ENCODE results near the gene LRFN4.

LRFN4 gene

DNA sequence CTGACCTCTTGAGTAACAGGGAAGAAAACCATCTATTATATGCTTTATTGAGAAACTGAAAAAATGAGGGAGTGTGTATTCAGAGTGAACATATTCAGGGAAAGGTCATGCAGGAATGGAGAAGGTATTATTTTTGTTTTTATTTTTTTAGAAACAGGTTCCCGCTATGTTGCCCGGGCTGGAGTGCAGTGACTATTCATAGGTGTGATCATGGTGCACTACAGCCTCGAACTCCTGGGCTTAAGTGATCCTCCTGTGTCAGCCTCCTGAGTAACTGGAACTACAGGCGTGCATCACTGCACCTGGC lies 22.4 kb upstream of the LRFN4 start:
- Histone ChIP-seq H2AFZ (no peak overlapping the region), H3K4me1 (peaks cover 3% of the 10 kb centered on the region), H3K36me3 (ENCODE audit: control insufficient read depth, insufficient read depth, low read length) (no peaks in the 10 kb centered on the region), H3K4me3 (ENCODE audit: low read depth, low read length) (peak overlapping the region; percentile 20), H3K27ac (peak overlapping the region; percentile 53), H3K9ac (no peak overlapping the region), H3K4me2 (ENCODE audit: low read length) (no peak overlapping the region), H3K27me3 (ENCODE audit: control insufficient read depth, insufficient read depth, low read length) (no peaks in the 10 kb centered on the region), H3K79me2 (no peaks in the 10 kb centered on the region), H3K9me3 (ENCODE audit: control insufficient read depth, low read length) (no peaks in the 10 kb centered on the region)
- TF ChIP-seq, protein P1, sequence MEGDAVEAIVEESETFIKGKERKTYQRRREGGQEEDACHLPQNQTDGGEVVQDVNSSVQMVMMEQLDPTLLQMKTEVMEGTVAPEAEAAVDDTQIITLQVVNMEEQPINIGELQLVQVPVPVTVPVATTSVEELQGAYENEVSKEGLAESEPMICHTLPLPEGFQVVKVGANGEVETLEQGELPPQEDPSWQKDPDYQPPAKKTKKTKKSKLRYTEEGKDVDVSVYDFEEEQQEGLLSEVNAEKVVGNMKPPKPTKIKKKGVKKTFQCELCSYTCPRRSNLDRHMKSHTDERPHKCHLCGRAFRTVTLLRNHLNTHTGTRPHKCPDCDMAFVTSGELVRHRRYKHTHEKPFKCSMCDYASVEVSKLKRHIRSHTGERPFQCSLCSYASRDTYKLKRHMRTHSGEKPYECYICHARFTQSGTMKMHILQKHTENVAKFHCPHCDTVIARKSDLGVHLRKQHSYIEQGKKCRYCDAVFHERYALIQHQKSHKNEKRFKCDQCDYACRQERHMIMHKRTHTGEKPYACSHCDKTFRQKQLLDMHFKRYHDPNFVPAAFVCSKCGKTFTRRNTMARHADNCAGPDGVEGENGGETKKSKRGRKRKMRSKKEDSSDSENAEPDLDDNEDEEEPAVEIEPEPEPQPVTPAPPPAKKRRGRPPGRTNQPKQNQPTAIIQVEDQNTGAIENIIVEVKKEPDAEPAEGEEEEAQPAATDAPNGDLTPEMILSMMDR (IDR thresholded peaks at IDR 0.05): no peak

DNA sequence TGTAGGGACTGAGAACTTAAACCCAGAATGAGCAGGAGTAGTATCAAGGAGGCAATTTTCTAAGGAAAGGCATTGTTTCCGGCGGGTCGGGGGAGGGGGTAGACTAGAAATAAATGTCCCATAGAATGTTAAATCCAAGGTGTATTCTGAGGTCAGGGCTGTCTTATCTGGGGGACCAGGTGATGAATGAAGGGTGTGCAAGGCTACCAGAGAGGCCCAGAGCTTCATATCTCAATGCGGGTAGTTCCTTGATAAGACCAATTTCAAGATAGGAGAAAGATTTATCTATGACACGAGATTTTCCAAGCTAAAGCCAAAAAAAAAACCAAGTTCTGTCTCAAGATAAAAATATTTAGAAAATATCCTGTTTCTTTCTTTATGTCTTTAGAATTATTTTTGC lies 21.9 kb upstream of the LRFN4 start:
- H3K79me2 ChIP-seq: no peaks in the 10 kb centered on the region
- H3K27me3 ChIP-seq (ENCODE audit: control insufficient read depth, insufficient read depth, low read length): no peaks in the 10 kb centered on the region
- peak overlapping the region; percentile 53 for H3K27ac ChIP-seq
- H3K4me2 ChIP-seq (ENCODE audit: low read length): no peak overlapping the region
- no peak overlapping the region for H3K9ac ChIP-seq
- no peak overlapping the region for H2AFZ ChIP-seq
- peaks cover 3% of the 10 kb centered on the region for H3K4me1 ChIP-seq
- H3K9me3 ChIP-seq (ENCODE audit: control insufficient read depth, low read length): no peaks in the 10 kb centered on the region
- H3K36me3 ChIP-seq (ENCODE audit: control insufficient read depth, insufficient read depth, low read length): no peaks in the 10 kb centered on the region
- H3K4me3 ChIP-seq (ENCODE audit: low read depth, low read length): peak overlapping the region; percentile 20
- TF ChIP-seq, protein P1 (IDR thresholded peaks at IDR 0.05): no peak

DNA sequence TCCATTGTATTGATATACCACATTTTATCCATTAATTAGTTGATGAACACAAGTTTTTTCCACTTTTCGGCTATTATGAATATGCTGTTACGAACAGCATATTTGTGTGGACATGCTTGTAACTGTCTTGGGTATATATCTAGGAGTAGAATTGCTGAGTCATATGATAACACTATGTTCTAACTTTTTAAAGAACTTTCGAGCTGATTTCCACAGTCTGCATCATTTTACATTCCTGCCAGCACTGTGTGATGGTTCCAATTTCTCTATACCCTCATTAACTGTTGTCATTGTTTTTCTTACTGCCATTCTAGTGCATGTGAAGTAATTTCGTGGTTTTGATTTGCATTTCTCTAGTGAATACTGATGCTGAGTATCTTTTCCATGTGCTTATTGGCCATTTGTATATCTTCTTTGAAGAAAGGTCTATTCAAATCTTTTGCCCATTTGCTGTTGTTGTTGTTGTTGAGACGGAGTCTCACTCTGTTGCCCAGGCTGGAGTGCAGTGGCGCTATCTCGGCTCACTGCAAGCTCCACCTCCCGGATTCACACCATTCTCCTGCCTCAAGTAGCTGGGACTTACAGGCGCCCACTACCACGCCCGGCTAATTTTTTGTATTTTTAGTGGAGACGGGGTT lies 21.0 kb upstream of the LRFN4 start:
- Histone ChIP-seq H3K27ac (no peak overlapping the region), H3K4me2 (ENCODE audit: low read length) (no peak overlapping the region), H3K4me3 (ENCODE audit: low read depth, low read length) (no peak overlapping the region), H3K36me3 (ENCODE audit: control insufficient read depth, insufficient read depth, low read length) (no peaks in the 10 kb centered on the region), H3K9me3 (ENCODE audit: control insufficient read depth, low read length) (no peaks in the 10 kb centered on the region), H2AFZ (no peak overlapping the region), H3K9ac (no peak overlapping the region), H3K4me1 (peaks cover 3% of the 10 kb centered on the region), H3K79me2 (no peaks in the 10 kb centered on the region), H3K27me3 (ENCODE audit: control insufficient read depth, insufficient read depth, low read length) (no peaks in the 10 kb centered on the region)
- TF ChIP-seq, protein P1 (IDR thresholded peaks at IDR 0.05): no peak

DNA sequence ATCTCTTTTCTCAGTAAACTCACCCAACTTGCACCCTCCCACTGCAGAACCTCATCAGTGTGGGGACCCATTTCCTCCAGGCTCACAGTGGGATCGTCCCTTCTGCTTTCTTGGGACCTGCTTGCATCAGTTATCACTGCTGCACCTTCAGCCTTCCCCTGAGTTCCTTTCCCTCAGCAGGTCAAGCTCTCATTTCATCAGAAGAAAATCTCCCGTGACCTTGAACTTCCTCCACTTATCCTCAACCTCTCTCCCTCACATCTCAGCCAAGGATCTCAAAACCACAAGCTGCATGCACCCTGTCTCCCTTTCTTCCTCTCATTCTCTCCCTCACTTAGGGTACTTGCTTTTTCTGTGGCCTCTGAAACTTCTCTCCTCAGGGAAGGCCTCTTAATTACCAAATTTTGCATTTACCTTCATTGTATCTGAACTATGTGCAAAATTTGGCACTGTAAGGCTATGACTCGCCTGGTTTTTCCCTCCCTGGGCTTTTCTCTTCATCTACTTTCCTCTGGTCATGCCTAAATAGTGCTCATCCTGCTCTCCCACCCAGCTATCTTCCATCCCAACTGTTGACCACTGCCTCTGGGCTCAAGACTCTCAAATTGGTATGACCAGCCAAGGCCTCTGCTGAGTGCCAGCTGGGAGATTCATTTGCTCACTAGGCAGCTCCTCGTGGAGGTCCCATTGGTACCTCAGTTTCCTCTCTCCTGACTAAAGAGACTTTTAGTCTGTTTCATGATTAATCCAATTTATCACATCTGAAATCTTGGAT lies 16.4 kb upstream of the LRFN4 start:
- Histone ChIP-seq H3K27ac (no peak overlapping the region), H3K27me3 (ENCODE audit: control insufficient read depth, insufficient read depth, low read length) (no peaks in the 10 kb centered on the region), H3K9ac (no peak overlapping the region), H2AFZ (no peak overlapping the region), H3K4me3 (ENCODE audit: low read depth, low read length) (no peak overlapping the region), H3K4me2 (ENCODE audit: low read length) (no peak overlapping the region), H3K79me2 (peaks cover 13% of the 10 kb centered on the region), H3K36me3 (ENCODE audit: control insufficient read depth, insufficient read depth, low read length) (no peaks in the 10 kb centered on the region), H3K9me3 (ENCODE audit: control insufficient read depth, low read length) (no peaks in the 10 kb centered on the region), H3K4me1 (no peaks in the 10 kb centered on the region)
- TF ChIP-seq, protein P1 (IDR thresholded peaks at IDR 0.05): no peak

DNA sequence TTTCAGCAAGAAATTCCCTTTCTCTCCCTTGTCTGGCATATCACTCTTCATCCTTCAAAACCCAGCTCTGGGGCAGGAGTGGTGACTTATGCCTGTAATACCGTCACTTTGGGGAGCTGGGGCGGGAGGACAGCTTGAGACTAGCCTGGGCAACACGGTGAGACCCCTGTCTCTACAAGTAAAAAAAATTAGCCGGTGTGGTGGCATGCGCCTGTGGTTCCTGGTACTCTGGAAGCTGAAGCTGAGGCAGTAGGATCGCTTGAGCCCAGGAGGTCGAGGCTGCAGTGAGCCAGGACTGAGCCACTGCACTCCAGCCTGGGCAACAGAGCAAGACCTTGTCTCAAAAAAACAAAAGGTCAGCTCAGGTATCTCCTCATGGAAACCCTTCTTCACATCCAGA lies 15.0 kb upstream of the LRFN4 start:
- no peaks in the 10 kb centered on the region for H3K9me3 ChIP-seq (ENCODE audit: control insufficient read depth, low read length)
- no peaks in the 10 kb centered on the region for H3K36me3 ChIP-seq (ENCODE audit: control insufficient read depth, insufficient read depth, low read length)
- no peaks in the 10 kb centered on the region for H3K27me3 ChIP-seq (ENCODE audit: control insufficient read depth, insufficient read depth, low read length)
- peak overlapping the region; percentile 92 for H3K4me3 ChIP-seq (ENCODE audit: low read depth, low read length)
- peaks cover 13% of the 10 kb centered on the region for H3K79me2 ChIP-seq
- TF ChIP-seq, protein P1 (IDR thresholded peaks at IDR 0.05): no peak
- H2AFZ ChIP-seq: no peak overlapping the region
- no peaks in the 10 kb centered on the region for H3K4me1 ChIP-seq
- H3K27ac ChIP-seq: no peak overlapping the region
- peak overlapping the region; percentile 73 for H3K4me2 ChIP-seq (ENCODE audit: low read length)
- H3K9ac ChIP-seq: no peak overlapping the region
